ENCODE results near the gene SCN8A. TPM values are rescaled to one million over a fixed set of nuclear protein-coding genes. Genes with fewer than 3 reads are reported as not detected.

SCN8A gene
- total RNA-seq, 1 donor from 2014 or later = 0.22 TPM

GRCh38 chr12:51855586-51856428 lies 264.8 kb downstream of the SCN8A start:
- intact Hi-C loops (cut with micrococcal nuclease) = no loop called here
- DNase-seq = peak; percentile 58
- peak; percentile 70 for ATAC-seq

- DNase-seq = no peak
- intact Hi-C loops (cut with micrococcal nuclease) = no loop called here
- no peak for ATAC-seq
These were observed 270.0 kb downstream of the SCN8A start for GRCh38 chr12:51860986-51861385.

Other genes with a start within 250 kb of the SCN8A start
- gene CELA1, start 244.6 kb upstream of the SCN8A start, total RNA-seq = not detected
- 0.77 TPM for gene GALNT6, start 199.8 kb upstream of the SCN8A start, total RNA-seq
- 0.32 TPM for gene SLC4A8, start 166.4 kb upstream of the SCN8A start, total RNA-seq

Measured in left ventricle myocardium superior (tissue), 1 donor.